Measurements from ENCODE around the gene CHCHD3.

CHCHD3 gene

DNA sequence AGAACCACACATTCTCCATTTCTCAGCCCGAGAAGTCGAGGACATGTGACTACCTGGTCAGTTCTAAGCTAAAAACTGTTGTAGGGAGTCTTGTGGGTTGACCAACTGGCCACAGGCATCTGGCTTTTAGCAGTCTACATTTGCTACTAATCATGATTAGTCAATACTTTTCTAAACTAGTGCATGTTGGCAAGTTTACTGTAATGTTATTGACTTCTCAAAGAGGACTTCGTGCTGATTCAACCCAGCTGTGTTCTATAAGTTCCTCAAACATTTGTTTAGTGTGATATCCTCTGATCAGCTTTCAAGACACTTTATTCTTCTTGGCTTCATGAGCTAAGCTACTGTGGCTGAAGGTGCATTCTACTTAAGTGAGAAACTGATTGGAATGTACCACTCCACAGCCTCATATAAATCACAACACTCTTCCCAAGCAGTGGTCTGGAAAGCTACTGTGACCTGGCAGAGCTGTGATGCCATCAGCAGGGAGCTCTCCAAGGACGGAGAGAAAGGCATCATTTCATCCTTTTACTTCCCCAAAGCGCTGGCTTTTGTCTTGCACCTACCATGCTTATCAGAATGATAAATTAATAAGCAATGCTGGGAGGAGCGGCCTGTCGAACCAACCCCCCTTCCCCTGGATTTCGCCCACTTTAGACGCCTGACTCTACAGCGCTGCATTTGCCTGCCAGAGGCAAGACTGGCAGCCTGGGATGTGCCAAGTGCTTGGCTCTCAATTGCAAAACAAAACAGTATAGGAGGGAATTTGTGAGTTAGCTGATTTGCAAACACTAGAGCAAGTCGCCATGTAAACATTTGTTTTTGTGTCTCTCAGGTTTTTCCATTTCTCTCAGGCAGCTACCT lies 298.9 kb downstream of the CHCHD3 start:
- H3K4me3 ChIP-seq (ENCODE audit: low read depth, low read length) = no peak overlapping the region

DNA sequence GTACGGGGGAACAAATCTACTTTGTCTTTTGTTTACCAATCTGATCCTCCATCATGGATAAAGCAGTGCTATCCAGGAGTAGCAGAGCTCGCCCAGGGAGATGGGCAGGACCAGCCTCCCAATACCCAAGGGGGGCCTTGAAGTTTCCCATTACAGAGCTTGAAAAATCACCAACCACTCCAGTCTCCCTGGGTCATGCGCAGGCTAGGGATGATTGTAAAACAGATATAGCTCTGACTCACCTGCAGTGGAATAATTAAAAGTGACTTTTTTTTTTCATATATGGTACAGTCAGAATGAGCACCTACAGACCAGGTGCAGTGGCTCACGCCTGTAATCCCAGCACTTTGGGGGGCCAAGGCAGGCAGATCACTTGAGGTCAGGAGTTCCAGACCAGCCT lies 301.1 kb downstream of the CHCHD3 start:
- H3K4me3 ChIP-seq (ENCODE audit: low read depth, low read length) = no peak overlapping the region

DNA sequence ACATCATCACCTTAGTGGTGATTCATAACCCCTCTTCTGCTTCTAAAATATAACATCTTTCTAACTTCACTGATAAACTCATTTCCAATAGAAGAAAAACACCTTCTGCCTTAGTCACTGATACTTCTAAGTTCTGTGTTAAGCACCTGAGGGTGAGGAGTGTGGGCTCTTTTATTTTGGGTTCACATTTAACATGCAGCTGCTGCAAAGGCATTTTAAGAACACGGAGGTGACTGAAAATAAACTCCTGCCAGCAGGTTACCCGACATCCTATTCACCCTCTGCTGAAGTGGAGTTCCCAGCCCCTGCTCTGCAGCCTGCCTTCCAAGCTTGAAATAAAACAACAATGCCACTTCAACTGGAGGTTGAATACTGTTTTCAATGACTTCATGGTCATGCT lies 302.7 kb downstream of the CHCHD3 start:
- H3K4me3 ChIP-seq (ENCODE audit: low read depth, low read length) = no peak overlapping the region

DNA sequence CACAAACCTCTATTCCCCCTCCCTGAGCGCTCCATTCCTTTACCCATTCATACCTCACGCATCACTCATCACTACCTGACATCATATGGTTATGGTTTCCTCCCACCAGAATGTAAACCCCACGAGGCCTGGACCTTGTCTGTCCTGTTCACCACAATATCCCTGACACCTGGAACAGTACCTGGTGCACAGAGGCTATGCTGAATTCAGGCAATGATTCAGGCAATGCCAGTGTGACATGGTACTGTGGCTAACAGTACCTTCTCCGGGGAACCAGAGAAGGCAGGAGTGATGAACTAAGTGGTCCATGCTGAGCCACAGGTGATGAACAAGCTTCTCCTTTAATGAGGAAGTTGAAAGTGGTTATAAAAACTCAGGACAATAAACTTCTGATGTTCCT lies 303.1 kb downstream of the CHCHD3 start:
- H3K4me3 ChIP-seq (ENCODE audit: low read depth, low read length) = no peak overlapping the region

DNA sequence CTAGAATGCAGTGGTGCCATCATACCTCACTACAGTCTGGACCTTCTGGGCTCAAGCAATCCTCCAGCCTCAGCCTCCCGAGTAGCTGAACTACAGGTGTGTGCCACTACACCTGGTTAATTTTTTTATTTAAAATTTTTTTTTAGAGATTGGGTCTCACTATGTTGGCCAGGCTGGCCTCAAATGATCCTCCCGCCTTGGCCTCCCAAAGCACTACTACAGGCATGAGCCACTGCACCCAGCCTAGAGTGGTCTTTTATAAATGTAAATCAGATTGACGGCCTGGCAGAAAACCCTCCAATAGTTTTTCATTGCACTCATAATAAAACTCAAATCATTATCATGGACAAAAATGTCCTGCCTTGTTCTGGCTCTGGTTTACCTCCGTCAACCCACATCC lies 303.9 kb downstream of the CHCHD3 start:
- H3K4me3 ChIP-seq (ENCODE audit: low read depth, low read length) = no peak overlapping the region

DNA sequence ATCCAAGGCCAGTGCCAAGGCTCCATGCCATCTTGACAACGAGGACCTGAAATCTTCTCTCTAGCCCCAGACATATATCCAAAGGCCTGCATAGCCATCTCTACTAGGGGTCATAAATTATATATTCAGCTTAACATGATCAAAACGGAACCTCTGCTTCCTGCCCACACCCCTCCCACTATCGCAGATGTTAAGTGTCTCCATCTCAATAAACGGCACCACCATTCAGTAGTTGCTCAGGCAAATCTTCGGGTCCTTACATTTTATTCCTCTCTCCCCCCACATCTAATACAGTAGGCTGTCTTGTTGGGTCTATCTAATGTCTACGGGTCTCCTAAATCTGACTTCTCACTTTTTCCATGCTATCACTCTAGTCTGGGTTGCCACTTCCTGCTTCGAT lies 304.5 kb downstream of the CHCHD3 start:
- H3K4me3 ChIP-seq (ENCODE audit: low read depth, low read length) = no peak overlapping the region

DNA sequence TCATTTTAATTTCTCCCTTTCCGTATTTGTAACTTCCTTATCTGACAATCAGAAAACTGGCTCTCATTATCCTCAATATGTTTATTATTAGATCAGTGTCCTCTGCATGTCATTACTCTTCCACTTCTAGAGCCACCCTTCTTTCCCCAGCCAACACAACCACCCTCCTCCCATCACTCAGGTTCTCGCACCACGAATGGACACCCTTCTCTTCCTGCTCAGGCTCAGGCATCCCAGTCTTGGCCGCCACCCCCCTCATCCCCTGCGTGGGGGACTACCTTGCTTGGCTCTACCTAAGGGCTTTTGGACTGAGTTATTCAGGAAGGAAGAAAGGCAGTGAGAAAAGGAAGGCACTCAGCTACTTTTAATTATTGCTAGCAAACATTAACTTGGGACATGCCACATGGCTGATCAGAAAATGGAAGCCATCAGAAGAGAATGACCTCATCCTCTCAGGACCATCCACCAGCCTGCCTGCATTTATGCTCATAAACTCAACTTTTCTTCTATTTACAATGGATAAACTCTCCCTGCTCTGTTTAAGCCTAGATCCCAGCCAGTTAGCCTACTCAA lies 305.8 kb downstream of the CHCHD3 start:
- no peak overlapping the region for H3K4me3 ChIP-seq (ENCODE audit: low read depth, low read length)

DNA sequence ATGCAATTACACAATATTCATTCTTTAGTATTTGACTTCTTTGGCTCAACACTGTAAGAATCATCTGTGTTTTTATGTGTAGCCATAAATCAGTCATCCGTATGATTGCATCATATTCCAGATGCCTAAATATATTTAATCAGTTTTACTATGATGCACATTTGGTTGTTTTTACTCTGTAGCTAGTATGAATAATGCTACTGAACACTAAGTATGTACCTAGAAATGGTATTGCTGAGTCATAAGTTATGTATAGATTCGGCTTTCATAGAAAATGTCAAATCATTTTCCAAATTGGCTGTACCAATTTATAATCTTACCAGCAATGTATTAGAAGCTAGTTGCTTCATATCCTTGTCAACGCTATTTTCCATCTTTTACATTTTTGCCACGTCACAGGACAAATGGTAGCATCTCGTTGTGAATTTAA lies 308.3 kb downstream of the CHCHD3 start:
- no peak overlapping the region for H3K4me3 ChIP-seq (ENCODE audit: low read depth, low read length)

DNA sequence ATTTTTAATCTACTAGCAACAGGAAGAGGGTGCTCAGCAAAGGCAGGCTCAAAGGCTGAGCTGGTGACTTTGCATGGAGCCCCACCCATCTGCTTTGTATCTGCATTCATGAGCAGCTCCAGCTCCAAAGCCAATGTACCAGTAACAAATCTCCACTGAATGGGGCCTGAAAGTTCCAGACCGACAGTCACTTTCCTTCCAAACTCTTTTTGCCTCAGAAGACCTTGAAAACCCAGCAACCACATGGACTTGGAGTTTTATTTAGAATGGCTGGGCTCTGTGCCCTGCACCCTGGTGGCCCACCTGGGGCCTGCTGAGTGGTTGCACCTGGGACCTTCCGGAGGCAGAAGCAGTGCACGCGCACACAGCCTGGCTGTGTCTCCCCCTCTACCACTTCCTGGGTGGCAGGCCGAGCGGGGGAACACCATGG lies 310.6 kb downstream of the CHCHD3 start:
- no peak overlapping the region for H3K4me3 ChIP-seq (ENCODE audit: low read depth, low read length)

DNA sequence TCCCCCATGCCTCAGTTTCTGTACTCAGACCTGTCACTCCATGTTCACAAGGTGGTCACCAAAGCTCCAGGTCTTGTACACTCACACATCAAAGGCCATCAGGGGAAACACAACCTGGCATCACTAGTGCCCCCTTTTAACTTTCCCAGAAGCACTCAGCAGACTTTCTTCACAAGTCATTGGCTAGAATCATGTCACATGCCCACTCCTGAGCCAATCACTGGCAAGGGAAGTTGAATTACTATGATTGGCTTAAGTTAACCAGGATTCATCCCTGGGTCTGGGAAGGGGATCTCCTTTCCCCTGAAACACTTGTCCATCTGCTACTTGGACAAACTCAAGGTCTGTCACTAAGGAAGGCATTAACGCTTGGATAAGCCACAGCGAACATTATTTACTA lies 311.8 kb downstream of the CHCHD3 start:
- H3K4me3 ChIP-seq (ENCODE audit: low read depth, low read length) = no peak overlapping the region

DNA sequence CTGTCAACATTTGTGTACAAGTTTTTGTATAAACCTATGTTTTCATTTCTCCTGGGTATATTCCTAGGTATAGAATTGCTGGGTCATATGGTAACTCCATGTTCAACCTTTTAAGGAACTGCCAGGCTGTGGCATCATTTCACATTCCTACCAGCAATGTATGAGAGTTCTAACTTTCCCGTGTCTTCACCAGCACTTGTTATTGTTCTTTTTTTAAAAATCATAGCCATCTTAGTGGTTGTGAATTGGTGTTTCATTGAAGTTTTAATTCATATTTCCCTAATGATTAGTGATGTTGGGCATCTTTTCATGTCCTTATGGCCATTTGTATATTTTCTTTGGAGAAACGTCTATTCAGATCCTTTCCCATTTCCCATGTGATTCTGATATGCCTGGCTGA lies 312.6 kb downstream of the CHCHD3 start:
- H3K4me3 ChIP-seq (ENCODE audit: low read depth, low read length) = no peak overlapping the region

DNA sequence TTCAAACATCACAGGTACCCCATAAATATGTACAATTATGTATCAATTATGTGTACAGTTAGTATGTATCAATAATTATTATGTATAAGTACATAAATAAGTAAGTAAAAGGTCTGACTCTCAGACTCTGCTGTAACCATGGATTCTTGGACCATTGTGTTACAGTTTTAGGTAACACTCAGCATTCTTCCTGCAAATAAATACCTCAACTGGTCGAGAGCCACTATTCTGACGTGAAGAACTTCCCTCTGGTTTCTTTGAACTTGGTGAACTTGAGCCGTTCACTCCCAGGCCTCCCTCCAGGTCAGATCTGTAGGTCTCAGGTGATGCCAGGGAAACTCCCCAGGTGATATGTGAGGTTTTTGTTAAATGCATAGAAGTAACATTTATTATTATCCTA lies 313.8 kb downstream of the CHCHD3 start:
- H3K4me3 ChIP-seq (ENCODE audit: low read depth, low read length) = no peak overlapping the region

DNA sequence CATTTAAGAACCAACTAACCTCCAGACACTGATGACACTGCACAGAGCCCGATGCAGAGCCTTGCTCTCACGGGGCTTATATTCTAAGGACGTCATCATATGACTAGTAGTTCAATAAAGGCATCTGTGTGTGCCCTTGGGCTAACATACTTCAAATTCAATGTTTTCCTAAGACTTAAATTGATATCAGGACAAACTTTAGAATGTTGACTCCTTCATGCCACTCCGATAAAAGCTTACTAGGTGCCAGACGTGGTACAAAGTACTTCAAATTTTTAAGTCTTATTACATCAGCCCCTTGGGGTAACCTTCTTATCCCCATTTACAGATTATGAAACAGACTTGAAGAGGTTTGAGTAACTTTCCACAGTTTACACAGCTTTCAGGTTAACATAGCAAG lies 314.5 kb downstream of the CHCHD3 start:
- no peak overlapping the region for H3K4me3 ChIP-seq (ENCODE audit: low read depth, low read length)

DNA sequence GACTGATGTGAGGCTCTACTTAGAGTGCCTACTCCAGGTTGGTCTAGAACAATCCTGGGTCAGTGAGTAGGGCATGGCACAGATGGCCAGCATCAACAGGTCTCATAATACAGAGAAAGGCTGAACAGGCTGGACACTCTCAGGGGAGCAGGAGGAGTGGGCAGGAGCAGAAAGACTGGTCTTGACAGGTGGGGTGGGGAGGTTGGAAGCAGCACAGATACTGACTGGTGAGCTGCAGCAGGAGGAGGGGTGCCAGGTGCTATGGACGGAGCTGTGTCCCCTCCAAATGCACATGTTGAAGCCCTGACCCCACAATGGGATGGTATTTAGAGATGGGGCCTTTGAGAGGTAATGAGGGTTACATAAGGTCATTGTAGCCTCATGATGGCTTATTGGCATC lies 315.2 kb downstream of the CHCHD3 start:
- no peak overlapping the region for H3K4me3 ChIP-seq (ENCODE audit: low read depth, low read length)

DNA sequence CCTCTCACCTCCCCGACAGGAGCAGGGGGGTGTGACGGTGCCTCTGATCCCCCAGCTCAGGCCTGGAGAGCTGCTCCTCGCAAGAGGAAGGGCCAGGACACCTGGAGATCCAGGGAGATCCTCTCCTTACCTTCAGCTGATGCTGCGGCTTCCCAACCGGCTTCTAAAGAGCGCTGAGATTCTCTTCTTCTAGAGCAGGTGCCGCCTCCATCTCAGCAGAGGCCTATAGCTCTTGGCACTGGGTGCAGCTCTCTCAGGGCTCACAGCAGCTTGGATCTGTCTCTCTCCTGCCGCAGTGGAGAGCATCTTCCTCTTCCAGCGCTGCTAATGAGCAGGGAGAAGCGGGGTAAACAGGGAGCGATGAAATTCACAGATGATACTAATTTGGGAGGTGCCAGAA lies 316.0 kb downstream of the CHCHD3 start:
- H3K4me3 ChIP-seq (ENCODE audit: low read depth, low read length) = no peak overlapping the region

DNA sequence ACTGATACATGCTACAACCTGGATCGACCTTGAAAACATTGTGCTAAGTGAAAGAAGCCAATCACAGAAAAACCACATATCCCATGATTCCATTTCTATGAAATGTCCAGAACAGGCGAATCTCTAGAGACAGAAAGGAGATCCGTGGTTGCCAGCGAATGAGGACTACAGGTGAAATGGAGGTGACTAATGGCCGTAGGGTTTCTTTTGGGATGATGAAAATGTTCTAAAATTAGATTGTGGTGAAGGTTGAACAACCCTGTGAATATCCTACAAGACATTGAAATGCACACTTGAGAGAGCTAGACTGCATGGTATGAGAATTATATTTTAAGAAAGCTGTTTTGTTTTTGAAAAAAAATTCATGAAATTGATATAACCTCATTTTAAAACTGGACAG lies 317.1 kb downstream of the CHCHD3 start:
- H3K4me3 ChIP-seq (ENCODE audit: low read depth, low read length) = no peak overlapping the region

DNA sequence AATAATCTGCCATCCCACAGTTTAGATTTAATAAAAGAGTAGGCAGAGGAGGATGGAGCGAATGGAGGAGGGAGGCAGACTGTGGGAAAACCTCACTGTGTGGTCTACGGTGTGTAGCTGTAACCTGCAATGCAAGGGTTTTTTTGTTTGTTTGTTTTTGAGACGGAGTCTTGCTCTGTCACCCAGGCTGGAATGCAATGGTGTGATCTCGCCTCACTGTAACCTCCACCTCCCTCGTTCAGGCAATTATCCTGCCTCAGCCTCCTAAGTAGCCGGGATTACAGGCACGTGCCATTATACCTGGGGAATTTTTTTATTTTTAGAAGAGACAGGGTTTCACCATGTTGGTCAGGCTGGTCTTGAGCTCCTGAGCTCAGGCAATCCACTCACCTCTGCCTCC lies 321.0 kb downstream of the CHCHD3 start:
- no peak overlapping the region for H3K4me3 ChIP-seq (ENCODE audit: low read depth, low read length)

DNA sequence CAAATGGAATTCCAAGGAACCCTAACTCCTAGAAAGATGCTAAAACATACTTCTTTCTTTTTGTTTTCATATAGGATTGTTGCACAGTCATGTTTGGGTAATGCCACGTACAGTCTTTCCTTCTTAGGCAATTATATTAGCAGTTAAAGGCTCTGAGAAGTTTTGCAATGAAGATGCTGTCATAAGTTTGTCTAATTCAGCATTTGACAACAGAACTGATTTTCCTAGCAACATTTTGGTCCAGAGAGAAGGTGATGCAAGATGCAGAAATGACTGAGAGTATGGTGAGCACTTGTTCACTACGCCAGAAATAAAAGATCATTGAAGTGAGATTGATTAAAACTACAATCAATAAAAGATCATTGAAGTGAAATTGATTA lies 321.7 kb downstream of the CHCHD3 start:
- H3K4me3 ChIP-seq (ENCODE audit: low read depth, low read length) = no peak overlapping the region

DNA sequence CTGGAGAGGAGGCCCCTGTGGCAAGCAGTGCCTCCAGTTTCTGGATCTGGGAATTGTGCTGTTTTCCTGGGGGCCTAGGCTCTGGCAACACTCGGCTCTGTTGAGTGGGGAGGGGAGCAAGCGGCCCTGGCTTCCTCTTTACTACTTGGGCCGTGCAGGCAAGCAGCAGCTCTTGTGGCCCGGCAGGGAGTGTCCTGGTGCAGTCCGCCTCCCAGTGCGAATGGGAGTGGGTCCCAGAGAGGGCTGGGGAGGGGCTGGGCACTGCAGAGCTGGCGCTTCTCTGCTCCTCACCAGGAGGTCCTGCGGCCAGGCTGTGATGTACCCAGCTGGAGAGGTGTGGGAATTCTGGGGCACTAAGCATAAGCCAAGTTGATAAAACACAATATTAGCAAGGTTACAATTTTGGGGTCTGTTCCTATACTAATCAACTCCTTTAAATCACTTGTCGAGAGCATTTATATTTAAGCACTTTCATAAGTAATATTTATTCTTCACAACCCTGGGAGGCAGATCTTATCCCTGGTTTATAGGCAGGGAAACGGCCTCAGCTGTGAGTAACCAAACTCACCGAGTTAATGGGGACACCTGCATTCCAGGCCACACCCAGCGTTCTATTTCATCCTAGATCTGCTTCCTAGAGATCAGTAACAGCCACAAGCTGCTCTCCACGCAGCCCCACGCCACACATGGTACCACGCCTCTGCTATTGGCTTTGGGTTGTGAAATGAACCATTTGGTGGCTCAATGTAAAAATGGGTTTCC lies 322.2 kb downstream of the CHCHD3 start:
- H3K4me3 ChIP-seq (ENCODE audit: low read depth, low read length) = no peak overlapping the region

DNA sequence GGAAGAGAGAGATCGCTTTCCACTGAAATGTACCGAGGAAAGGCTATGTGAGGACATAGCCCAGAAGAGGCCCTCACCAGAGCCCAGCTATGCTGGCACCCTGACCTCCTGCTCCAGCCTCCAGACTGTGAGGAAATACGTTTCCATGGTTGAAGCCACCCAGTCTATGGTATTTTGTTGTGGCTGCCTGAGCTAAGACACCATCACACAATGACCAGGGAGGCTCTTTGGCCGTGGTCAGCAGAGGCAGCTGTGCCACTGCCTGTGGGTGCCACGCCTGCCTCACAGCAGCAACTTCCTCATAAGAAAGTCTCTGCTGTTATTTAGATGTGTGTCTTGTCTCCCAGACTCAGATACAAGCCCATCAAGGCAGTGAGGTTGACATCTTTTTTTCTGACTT lies 322.9 kb downstream of the CHCHD3 start:
- no peak overlapping the region for H3K4me3 ChIP-seq (ENCODE audit: low read depth, low read length)

DNA sequence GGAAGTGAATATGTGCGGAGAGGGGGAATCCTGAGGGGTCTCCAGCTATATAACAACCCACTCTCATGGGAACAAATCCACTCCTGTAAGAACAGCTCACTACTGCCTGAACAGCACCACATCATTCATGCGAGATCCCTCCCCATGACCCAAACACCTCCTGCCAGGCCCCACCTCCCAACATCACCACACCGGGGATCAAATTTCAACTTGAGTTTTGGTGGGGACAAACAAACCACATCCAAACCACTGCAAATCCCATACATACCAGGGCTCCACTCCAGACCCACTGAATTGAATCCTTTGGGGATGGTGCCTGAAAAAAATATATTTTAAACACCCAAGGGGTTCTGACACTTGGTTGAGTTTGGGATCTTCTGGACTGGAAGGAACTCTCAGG lies 324.1 kb downstream of the CHCHD3 start:
- no peak overlapping the region for H3K4me3 ChIP-seq (ENCODE audit: low read depth, low read length)

DNA sequence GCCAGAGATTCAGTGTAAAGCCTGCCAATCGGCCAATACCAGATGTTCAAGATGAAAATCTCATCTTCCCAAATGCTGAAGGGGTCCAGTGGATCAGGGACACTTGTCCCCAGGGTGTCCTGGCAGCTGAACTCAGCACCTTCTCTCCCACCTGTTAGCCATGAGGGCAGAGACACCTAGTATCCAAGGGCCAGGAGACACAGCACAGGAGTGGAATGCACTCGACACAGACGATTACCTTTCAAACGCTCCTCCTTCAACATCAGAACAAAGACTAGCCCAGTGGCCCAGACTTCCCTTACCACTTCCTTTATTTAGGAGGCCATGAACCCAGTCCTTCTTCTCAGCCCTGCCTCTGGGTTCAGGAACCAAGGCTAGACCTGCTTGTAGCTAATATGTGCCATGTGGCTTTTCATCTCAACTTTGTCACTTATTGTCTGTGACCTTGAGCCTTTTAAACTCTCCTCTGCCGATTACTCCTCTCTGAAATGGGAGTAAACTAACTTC lies 325.4 kb downstream of the CHCHD3 start:
- no peak overlapping the region for H3K4me3 ChIP-seq (ENCODE audit: low read depth, low read length)

Data from iPS-11a (cell line).